G401.6 (cell line): ENCODE results near the gene ABHD17B.
"Not testable (repeated sequence)": the region's sequence is repeated elsewhere in the genome, so short reads cannot be mapped to it uniquely, and the experiment has no call there.

Experiments
- FAIRE-seq: peaks from 2 replicates; lab custom pipeline; 2012; peaks lifted over from hg19 to GRCh38; lab: Jason Lieb, UNC

Gene ABHD17B

GRCh38 chr9:71911061-71911907 lies at the start of gene ABHD17B, which contains the start of gene C9orf85:
Gene ABHD17B, minus strand, starts transcription at chr9:71911193. Its CDS starts 36,113 bp downstream, at chr9:71875080.
Gene C9orf85, plus strand, starts transcription at chr9:71911639. Its CDS starts 96 bp downstream, at chr9:71911735.
- FAIRE-seq, result peak; percentile 100

DNA sequence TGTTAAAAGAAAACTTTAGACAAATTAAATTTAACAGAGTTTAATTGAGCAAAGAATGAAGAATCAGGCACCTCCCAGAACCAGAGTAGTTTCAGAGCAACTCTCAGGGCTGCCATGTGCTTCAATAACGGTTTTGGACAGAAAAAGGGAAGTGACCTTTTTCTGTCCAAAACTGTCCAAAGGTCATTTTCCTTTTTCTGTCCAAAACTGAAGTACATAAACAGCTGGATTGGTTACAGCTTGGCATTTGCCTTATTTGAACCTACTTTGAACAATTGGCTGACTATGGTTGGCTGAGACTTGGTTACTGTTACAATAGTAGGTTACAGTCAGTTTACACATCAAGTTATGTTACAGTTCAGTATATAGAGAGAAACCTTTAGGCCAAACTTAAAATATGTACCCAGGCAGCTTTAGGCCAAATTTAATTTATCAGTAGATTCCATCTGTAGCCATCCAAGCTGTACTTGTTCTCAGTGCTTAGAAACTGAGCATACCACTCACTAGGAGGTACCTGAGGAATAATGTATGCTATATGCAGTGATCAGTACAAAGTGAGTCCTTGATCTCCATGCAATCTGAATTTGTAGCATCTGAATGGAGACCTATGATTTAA lies 44.4 kb upstream of the ABHD17B start:
- no peak for FAIRE-seq

DNA sequence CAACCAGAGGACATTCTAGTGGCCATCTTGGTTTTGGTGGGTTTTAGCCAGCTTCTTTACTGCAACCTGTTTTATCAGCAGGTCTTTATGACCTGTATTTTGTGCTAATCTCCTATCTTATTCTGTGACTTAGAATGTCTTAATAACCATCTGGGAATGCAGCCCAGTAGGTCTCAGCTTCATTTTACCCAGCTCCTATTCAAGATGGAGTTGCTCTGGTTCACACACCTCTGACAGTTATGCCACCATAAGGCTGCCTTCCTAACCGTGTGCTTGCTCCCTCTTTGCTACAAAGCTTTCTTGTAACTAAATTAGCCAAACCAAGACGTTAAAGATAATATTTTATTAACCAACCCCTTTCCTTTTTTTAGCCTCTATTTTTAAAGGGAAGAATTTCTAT lies 43.7 kb upstream of the ABHD17B start:
- not testable (repeated sequence) for FAIRE-seq

GRCh38 chr9:71944754-71945375 lies 33.9 kb upstream of the ABHD17B start:
- FAIRE-seq, result no peak

- FAIRE-seq, result no peak
Observed at GRCh38 chr9:71941998-71942567, 31.1 kb upstream of the ABHD17B start.

- no peak for FAIRE-seq
Observed at GRCh38 chr9:71941060-71941568, 30.1 kb upstream of the ABHD17B start.

DNA sequence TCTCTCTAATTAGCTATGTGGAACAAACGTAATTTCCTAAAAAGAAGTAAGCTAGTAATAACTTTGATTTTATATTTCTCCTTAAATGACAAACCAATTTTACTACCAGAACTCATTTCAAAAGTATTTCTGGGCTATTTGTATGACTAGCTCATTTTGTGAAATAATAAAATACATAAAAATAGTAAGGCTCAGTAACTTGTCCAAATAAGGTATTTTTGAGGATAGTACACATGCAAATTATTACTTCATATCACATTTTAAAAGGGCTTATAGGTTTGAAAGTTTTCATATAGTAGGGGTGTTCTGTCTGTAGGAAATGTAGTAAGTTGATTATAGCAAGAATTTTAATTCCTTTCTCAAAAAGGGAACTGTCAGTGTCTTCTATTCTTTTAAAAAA lies 26.9 kb upstream of the ABHD17B start:
- peak; percentile 55 for FAIRE-seq

DNA sequence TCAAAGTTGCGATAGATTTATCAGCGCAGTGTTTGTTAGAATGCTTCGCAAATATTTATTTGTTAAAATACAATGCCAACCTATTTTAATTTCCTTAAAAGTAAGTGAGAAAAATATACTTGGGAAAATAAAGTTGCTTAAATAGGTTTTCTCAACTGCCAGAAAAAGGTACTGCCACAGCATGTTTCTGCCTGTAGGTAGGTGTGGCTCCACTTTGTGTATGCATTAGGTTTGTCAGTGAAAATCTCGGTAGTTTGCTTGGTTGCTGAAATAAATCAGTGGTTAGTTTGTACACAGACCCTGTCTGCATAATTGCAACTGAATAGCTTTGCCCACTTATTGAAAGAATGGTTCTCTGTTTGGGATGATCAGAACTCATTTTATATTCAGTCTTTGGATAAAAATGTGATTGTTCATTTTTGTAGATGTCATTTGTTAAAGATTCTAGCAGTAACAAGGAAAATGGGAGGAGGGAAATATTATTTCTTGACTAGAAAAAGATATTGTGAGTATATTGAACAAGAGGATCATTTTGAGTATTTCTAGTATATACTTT lies 26.2 kb upstream of the ABHD17B start:
- FAIRE-seq, result no peak

- FAIRE-seq, result no peak
Observed at GRCh38 chr9:71936066-71936465, 25.1 kb upstream of the ABHD17B start.

- no peak for FAIRE-seq
Observed at GRCh38 chr9:71931166-71931565, 20.2 kb upstream of the ABHD17B start.

- no peak for FAIRE-seq
Observed at GRCh38 chr9:71929791-71930440, 18.9 kb upstream of the ABHD17B start.

GRCh38 chr9:71929223-71929622 lies 18.2 kb upstream of the ABHD17B start:
- no peak for FAIRE-seq

GRCh38 chr9:71928806-71929205 lies 17.8 kb upstream of the ABHD17B start:
- no peak for FAIRE-seq

- FAIRE-seq, result no peak
Observed at GRCh38 chr9:71928376-71928775, 17.4 kb upstream of the ABHD17B start.

GRCh38 chr9:71925834-71926233 lies 14.8 kb upstream of the ABHD17B start:
- no peak for FAIRE-seq

GRCh38 chr9:71924576-71924975 lies 13.6 kb upstream of the ABHD17B start:
- FAIRE-seq, result no peak

- FAIRE-seq, result no peak
Observed at GRCh38 chr9:71921190-71921814, 10.3 kb upstream of the ABHD17B start.

DNA sequence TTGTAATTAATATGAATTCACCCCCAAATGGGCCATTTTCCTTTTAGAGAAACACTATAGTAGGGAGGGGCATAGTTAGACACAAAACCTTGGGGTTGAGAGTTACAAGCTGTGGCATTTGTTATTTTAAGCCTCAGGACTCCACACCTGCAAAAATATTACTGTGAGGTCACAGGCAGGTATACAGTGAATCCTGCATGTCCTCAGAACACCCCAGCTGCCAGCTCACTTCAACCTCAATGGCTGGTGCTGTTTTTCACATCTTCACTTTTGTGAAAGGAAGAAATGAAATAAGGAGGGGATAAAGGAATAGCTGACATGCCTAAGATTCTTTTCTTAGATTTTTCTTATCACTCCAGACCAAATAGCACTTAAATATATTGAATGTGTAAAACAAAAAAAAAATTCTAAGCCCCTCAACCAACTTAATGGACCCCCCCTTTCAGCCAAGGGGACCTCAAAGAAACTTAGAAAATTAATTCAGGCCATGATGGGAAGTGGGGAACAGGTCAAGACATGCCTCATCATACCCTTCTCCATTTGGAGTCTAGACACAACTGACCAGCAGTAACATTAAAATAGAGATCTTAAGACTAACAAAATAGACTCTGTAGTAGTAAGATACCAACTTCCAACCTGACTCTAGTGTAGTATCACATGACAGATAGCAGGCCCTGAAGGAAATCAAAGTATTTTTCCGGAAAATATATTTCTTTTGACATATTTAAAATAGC lies 9.6 kb upstream of the ABHD17B start:
- FAIRE-seq, result no peak

DNA sequence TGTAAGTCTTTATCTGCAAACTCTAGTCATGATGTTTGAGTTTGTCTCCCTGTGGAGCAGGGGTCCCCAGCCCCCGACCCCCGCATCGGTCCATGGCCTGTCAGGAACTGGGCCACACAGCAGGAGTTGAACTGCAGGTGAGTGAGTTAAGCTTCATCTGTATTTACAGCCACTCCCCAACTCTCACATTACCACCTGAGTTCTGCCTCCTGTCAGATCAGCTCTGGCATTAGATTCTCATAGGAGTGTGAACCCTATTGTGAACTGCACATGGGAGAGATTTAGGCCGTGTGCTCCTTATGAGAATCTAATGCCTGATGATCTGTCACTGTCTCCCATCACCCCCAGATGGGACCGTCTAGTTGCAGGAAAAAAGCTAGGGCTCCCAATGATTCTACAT lies 7.4 kb upstream of the ABHD17B start:
- FAIRE-seq, result no peak

- no peak for FAIRE-seq
Observed at GRCh38 chr9:71916834-71917534, 6.0 kb upstream of the ABHD17B start.
